ENCODE data around the gene CD74. TPM values are rescaled to one million over a fixed set of nuclear protein-coding genes. Genes with fewer than 3 reads are reported as not detected.

CD74 gene
- total RNA-seq, 2 experiments from 2014 or later = 395 to 407 TPM

DNA sequence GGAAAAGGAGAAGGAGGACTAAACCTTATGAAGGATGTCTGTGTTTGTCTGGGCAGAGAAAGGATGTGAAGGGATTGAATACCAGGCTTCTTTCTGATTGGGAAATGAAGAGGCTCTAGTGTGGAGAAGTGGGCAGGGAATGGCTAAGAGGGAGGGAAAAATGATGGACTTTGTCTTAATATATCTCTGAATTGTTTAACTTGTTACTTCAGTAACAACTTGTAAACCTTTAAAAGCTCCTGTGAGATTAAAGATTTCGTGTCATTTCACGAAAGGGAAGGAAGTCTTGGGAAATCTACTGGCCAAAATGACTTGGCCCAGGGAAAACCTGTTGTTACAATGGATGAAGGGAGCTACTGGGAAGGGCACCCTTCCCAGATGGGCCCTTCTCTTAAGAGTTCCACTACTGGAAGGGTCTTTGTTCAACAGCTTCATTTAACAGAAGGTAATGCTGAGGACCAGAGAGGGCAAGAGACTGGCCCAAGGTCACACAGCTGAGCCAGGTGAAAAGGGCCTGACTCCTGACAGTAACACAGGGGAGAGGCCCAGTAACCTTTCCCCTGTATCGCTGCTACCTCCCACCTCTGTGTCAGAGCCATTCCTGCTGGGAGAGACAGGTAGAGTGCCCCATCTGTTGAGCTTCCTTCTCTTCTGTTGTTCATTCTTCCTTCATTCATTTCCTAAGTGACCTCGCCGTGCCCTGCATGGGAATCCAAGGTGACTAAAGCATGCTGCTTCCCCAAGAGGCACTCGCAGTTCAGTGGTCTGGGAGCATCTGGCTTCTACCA, 60.3 kb downstream of the CD74 start:
- CTCF ChIA-PET = interaction anchor here (0.9 to 1.5 kb wide), 4 partner anchors 44 to 362 kb away, joined by 3 to 7 read pairs (median 4); partner anchors contain the start of genes CAMK2A and CD74
- Mint-ChIP-seq H3K27me3 (ENCODE audit: low read depth) (no peaks in the 10 kb centered on the region), H3K4me3 (no peak overlapping the region), H3K27ac (peak overlapping the region; percentile 50), H3K36me3 (ENCODE audit: low read depth) (no peaks in the 10 kb centered on the region), H3K9me3 (ENCODE audit: insufficient read depth) (no peaks in the 10 kb centered on the region), H3K4me1 (ENCODE audit: low read depth) (peaks cover 30% of the 10 kb centered on the region)
- ATAC-seq (no peak), DNase-seq (no peak)
- POLR2A ChIA-PET = interaction anchor here (0.7 to 1.9 kb wide), 3 partner anchors 10 to 120 kb away, joined by 3 to 6 read pairs (median 4); no protein-coding TSS in a partner anchor

Other genes with a start within 250 kb of the CD74 start
- not detected for gene CDX1, start 246.1 kb downstream of the CD74 start, total RNA-seq
- not detected for gene SLC6A7, start 222.8 kb downstream of the CD74 start, total RNA-seq
- not detected for gene CAMK2A, start 123.1 kb downstream of the CD74 start, total RNA-seq
- not detected for gene ARSI, start 110.0 kb downstream of the CD74 start, total RNA-seq
- gene TCOF1, start 55.2 kb downstream of the CD74 start, total RNA-seq = 10 to 100 TPM; 79.0 to 81.3 TPM
- 1,000 to 10,000 TPM; 2,046 to 2,123 TPM for gene RPS14, start 36.8 kb upstream of the CD74 start, total RNA-seq
- under 1 TPM; 0.63 TPM for gene NDST1, start 95.2 kb upstream of the CD74 start, total RNA-seq
- gene SYNPO, start 227.8 kb upstream of the CD74 start, total RNA-seq = under 1 TPM in 1 of 2 experiments, not detected in 1; 0.10 TPM
- gene MYOZ3, start 248.3 kb upstream of the CD74 start, total RNA-seq = not detected

All from activated CD8-positive, alpha-beta T cell treated with anti-CD3 and anti-CD28 coated beads, Interleukin-2, amount 10 ng/mL, durations not matched to agents 7 days and 5 days (primary cell).